RPMI7951 (cell line): ENCODE data around the gene ADPRHL1. TPM values are rescaled to one million over a fixed set of nuclear protein-coding genes. Genes with fewer than 3 reads are reported as not detected.
"Not testable (repeated sequence)": the region's sequence is repeated elsewhere in the genome, so short reads cannot be mapped to it uniquely, and the experiment has no call there.

ENCODE experiments used
- DNase-seq: peaks from one replicate; pipeline ENCODE4 v3.0.0-alpha.2; 2012; ENCODE audit warnings: low read depth
- total RNA-seq: library from RNA; depleted of rRNA; stranded (reverse); fragments of >200 nt; shearing (Covaris generic); gene quantifications from 2 replicates; pipeline ENCODE4 v1.2.3, GENCODE V29; 2014

ADPRHL1 gene
- total RNA-seq, 1 experiment from 2014 or later = not detected

GRCh38 chr13:113479179-113479578, 25.9 kb upstream of the ADPRHL1 start:
- DNase-seq = no peak

GRCh38 chr13:113477724-113478123, 24.4 kb upstream of the ADPRHL1 start:
- DNase-seq = no peak

- DNase-seq = no peak
Measured at GRCh38 chr13:113476811-113477210, 23.5 kb upstream of the ADPRHL1 start.

- no peak for DNase-seq
Measured at GRCh38 chr13:113475911-113476310, 22.6 kb upstream of the ADPRHL1 start.

- DNase-seq = no peak
Measured at GRCh38 chr13:113475280-113475679, 22.0 kb upstream of the ADPRHL1 start.

GRCh38 chr13:113474179-113474578, 20.9 kb upstream of the ADPRHL1 start:
- no peak for DNase-seq

GRCh38 chr13:113472355-113473025, 19.2 kb upstream of the ADPRHL1 start:
- no peak for DNase-seq

- no peak for DNase-seq
Measured at GRCh38 chr13:113471844-113472243, 18.6 kb upstream of the ADPRHL1 start.

- DNase-seq = not testable (repeated sequence)
Measured at GRCh38 chr13:113470635-113471163, 17.4 kb upstream of the ADPRHL1 start.

GRCh38 chr13:113470073-113470472, 16.8 kb upstream of the ADPRHL1 start:
- DNase-seq = no peak

GRCh38 chr13:113469582-113469981, 16.3 kb upstream of the ADPRHL1 start:
- no peak for DNase-seq

GRCh38 chr13:113468472-113469201, 15.3 kb upstream of the ADPRHL1 start:
- no peak for DNase-seq

GRCh38 chr13:113468029-113468428, 14.7 kb upstream of the ADPRHL1 start:
- DNase-seq = no peak

- DNase-seq = no peak
Measured at GRCh38 chr13:113466383-113466782, 13.1 kb upstream of the ADPRHL1 start.

GRCh38 chr13:113465300-113465699, 12.0 kb upstream of the ADPRHL1 start:
- no peak for DNase-seq

- no peak for DNase-seq
Measured at GRCh38 chr13:113464476-113464875, 11.2 kb upstream of the ADPRHL1 start.

- DNase-seq = no peak
Measured at GRCh38 chr13:113461022-113461751, 7.9 kb upstream of the ADPRHL1 start.

GRCh38 chr13:113460599-113460998, 7.3 kb upstream of the ADPRHL1 start:
- DNase-seq = no peak

GRCh38 chr13:113460064-113460555, 6.8 kb upstream of the ADPRHL1 start:
- DNase-seq = no peak

- DNase-seq = no peak
Measured at GRCh38 chr13:113458253-113459065, 5.2 kb upstream of the ADPRHL1 start.

GRCh38 chr13:113457510-113457909, 4.2 kb upstream of the ADPRHL1 start:
- no peak for DNase-seq
